ENCODE data around the gene COX6B2. TPM values are rescaled to one million over a fixed set of nuclear protein-coding genes. Genes with fewer than 3 reads are reported as not detected.

COX6B2 gene
- total and polyA plus RNA-seq, 2 of the 13 experiments (the other 11 are each of a cell fraction or from before 2014, with no cell fraction given), result 0.21 TPM; not detected in 1

GRCh38 chr19:55341171-55341588, 13.3 kb downstream of the COX6B2 start:
- DNase-seq (ENCODE audit: low spot score), result peak; percentile 40
- Histone ChIP-seq H3K79me2 (ENCODE audit: insufficient read depth, low read length) (peaks cover 5% of the 10 kb centered on the region), H3K4me1 (ENCODE audit: insufficient read depth, low read length) (peaks cover 25% of the 10 kb centered on the region), H3K9ac (ENCODE audit: insufficient read depth, low read depth, low read length) (peak overlapping the region; percentile 95), H3K27ac (ENCODE audit: extremely low read length, insufficient read depth, low read length) (no peak overlapping the region), H3K4me2 (ENCODE audit: low read depth, low read length) (peak overlapping the region; percentile 81), H3K4me3 (replicated peaks in 1 of 3; ENCODE audit: insufficient read depth in 1 of 3, low read depth in 2 of 3, low read length in 3 of 3) (peak overlapping the region; percentile 82 to 99 (median 91)), H3K9me3 (ENCODE audit: low read length) (no peaks in the 10 kb centered on the region), H3K36me3 (replicated peaks in 1 of 2; ENCODE audit: control insufficient read depth in 1 of 2, insufficient read depth in 2 of 2, low read length in 2 of 2) (peaks cover 2 to 7% of the 10 kb centered on the region in 2 experiments; a peak in 3 of 5 replicates), H2AFZ (ENCODE audit: low read length) (no peak overlapping the region), H4K20me1 (ENCODE audit: insufficient read depth, low read length) (peaks cover 3% of the 10 kb centered on the region; the same call in 1 of the 2 replicates), H3K27me3 (ENCODE audit: control insufficient read depth in 1 of 2, insufficient read depth in 2 of 2, low read length in 2 of 2) (no peaks in the 10 kb centered on the region; a peak in 1 of 5 replicates)
- TF ChIP-seq MAX (IDR thresholded peaks at IDR 0.05) (0 out of 2 replicates have a peak, but pooled peaks have one; percentile 14), NONO (IDR thresholded peaks at IDR 0.05) (no peak), NONO (CRISPR knock-in tag; conservative IDR thresholded peaks at IDR 0.05) (0 out of 2 replicates have a peak, but pooled peaks have one; percentile 33), SP2 (CRISPR knock-in tag; IDR thresholded peaks at IDR 0.05) (peak; percentile 51; the same call in 1 of the 2 replicates), PAX8 (CRISPR knock-in tag; IDR thresholded peaks at IDR 0.05; ENCODE audit: borderline replicate concordance) (no peak), ZBTB25 (CRISPR knock-in tag; IDR thresholded peaks at IDR 0.05) (no peak), TFDP2 (CRISPR knock-in tag; IDR thresholded peaks at IDR 0.05) (peak; percentile 36; the same call in 1 of the 2 replicates), ISX (CRISPR knock-in tag; conservative IDR thresholded peaks at IDR 0.05) (no peak), HDAC1 (CRISPR knock-in tag; IDR thresholded peaks at IDR 0.05) (0 out of 2 replicates have a peak, but pooled peaks have one; percentile 16), E2F5 (CRISPR knock-in tag; conservative IDR thresholded peaks at IDR 0.05) (0 out of 2 replicates have a peak, but pooled peaks have one; percentile 35), ETV5 (CRISPR knock-in tag; IDR thresholded peaks at IDR 0.05; ENCODE audit: borderline replicate concordance) (no peak), KIAA2018 (CRISPR knock-in tag; IDR thresholded peaks at IDR 0.05; ENCODE audit: borderline replicate concordance) (no peak)
- intact Hi-C loops (cut with micrococcal nuclease; ENCODE audit: unreplicated experiment) (no loop called here), in situ Hi-C loops (cut with HindIII; ENCODE audit: extremely low pct_ligation_motif_present, low pct_unique_long_range_greater_than_20kb) (no loop called here)
- no peak for ATAC-seq
- no peak for FAIRE-seq
- POLR2A ChIA-PET, result interaction anchor here (0.6 to 0.7 kb wide), 3 partner anchors 66 to 200 kb away, joined by 3 read pairs; partner anchors contain the start of gene UBE2S
- WGBS (ENCODE audit: low lambda C conversion rate), result 3% methylated on average over 10 of the region's 15 CpGs
- BruUV-seq (replicated peaks), result no TSS peak
- CTCF ChIA-PET (ENCODE audit: low intra/inter-chr PET ratio, low total read pairs), result no interaction called here

All from HepG2 (cell line).